Uterus (tissue), 4 donors: ENCODE data around the gene DIP2B. TPM values are rescaled to one million over a fixed set of nuclear protein-coding genes. Genes with fewer than 3 reads are reported as not detected.

Source experiments
- DNase-seq, 2 donors: peaks; one replicate each; pipeline ENCODE4 v3.0.0-alpha.2; 2019 to 2020
- H3K27ac ChIP-seq, 2 donors: fragments of 200-600 bp; sonication (generic); 1 replicate in 1 of 2; 2 replicates in 1 of 2; pipeline ENCODE4 v1.5.1; 2016 to 2018
- H3K27me3 ChIP-seq, 2 donors: fragments of 200-600 bp; sonication (generic); one replicate each; pipeline ENCODE4 v1.5.1; 2018 to 2019; ENCODE audit warnings: control low read depth in 1 of 2
- H3K36me3 ChIP-seq, 2 donors: fragments of 200-600 bp; sonication (generic); one replicate each; pipeline ENCODE4 v1.5.1; 2019; ENCODE audit warnings: control low read depth in 1 of 2
- H3K4me1 ChIP-seq, 2 donors: fragments of 200-600 bp; sonication (generic); one replicate each; pipeline ENCODE4 v1.5.1; 2018 to 2019; ENCODE audit warnings: control low read depth in 1 of 2
- H3K4me3 ChIP-seq, 2 donors: fragments of 200-600 bp; sonication (generic); 1 replicate in 1 of 2; 2 replicates in 1 of 2; pipeline ENCODE4 v1.5.1; 2018 to 2019; ENCODE audit warnings: mild to moderate bottlenecking in 1 of 2
- H3K9me3 ChIP-seq, 2 donors: fragments of 200-600 bp; sonication (generic); one replicate each; pipeline ENCODE4 v1.5.1; 2019; ENCODE audit warnings: control low read depth in 1 of 2
- CTCF ChIP-seq, 4 experiments: fragments of 200-600 bp in 2 of 4; fragments of 450-650 bp in 2 of 4; sonication (generic) in 2 of 4; IDR thresholded peaks; one replicate each; pipeline ENCODE4 v1.5.1; 2016 to 2019; ENCODE audit warnings: antibody characterized with exemption in 4 of 4, mild to moderate bottlenecking in 2 of 4, moderate library complexity in 1 of 4
- POLR2A ChIP-seq, 2 donors: fragments of 450-650 bp; IDR thresholded peaks; one replicate each; pipeline ENCODE4 v1.6.1; 2016; ENCODE audit warnings: antibody characterized with exemption in 2 of 2, mild to moderate bottlenecking in 1 of 2, moderate library complexity in 1 of 2
- intact Hi-C: fragments of 100-400 bp; cut with DNase I; formaldehyde crosslinking; loops from one replicate; pipeline ENCODE4 v1.15.1; 2023; ENCODE audit warnings: low total_unique reads
- total RNA-seq, 4 donors: library from RNA; depleted of rRNA in 3 of 4; stranded (reverse); fragments of >200 nt in 3 of 4; gene quantifications; one replicate each; pipeline versions ENCODE4 v1.1.0 to v1.2.4, GENCODE V29; 2014 to 2023
- donor health status: DM: yes; HTN: yes; CAD: no.

DIP2B gene
- total RNA-seq, 4 donors from 2014 or later = 5.6 to 47.0 (median 14.9) TPM

- no peak for TF ChIP-seq POLR2A (IDR thresholded peaks at IDR 0.05)
- TF ChIP-seq CTCF (IDR thresholded peaks at IDR 0.05) = no peak
- no peak overlapping the region for H3K27ac ChIP-seq
Observed at GRCh38 chr12:50626026-50626425, 121.2 kb downstream of the DIP2B start.

GRCh38 chr12:50627491-50627890, 122.7 kb downstream of the DIP2B start:
- no peaks in the 10 kb centered on the region for H3K36me3 ChIP-seq
- H3K9me3 ChIP-seq = no peaks in the 10 kb centered on the region
- no peak overlapping the region for H3K27ac ChIP-seq
- H3K4me1 ChIP-seq = no peaks in the 10 kb centered on the region
- H3K27me3 ChIP-seq = no peaks in the 10 kb centered on the region
- no peak overlapping the region for H3K4me3 ChIP-seq
- intact Hi-C loops = no loop called here
- TF ChIP-seq POLR2A (IDR thresholded peaks at IDR 0.05) (no peak), CTCF (IDR thresholded peaks at IDR 0.05) (no peak)
- no peak for DNase-seq

More at GRCh38 chr12:50626026-50626425, 121.2 kb downstream of the DIP2B start:
- intact Hi-C loops = no loop called here
- Histone ChIP-seq H3K27me3 (no peaks in the 10 kb centered on the region), H3K36me3 (no peaks in the 10 kb centered on the region), H3K4me1 (no peaks in the 10 kb centered on the region), H3K9me3 (no peaks in the 10 kb centered on the region), H3K4me3 (no peak overlapping the region)
- no peak for DNase-seq

- no peak for TF ChIP-seq CTCF (IDR thresholded peaks at IDR 0.05)
- no peak for TF ChIP-seq POLR2A (IDR thresholded peaks at IDR 0.05)
- Histone ChIP-seq H3K27ac (no peak overlapping the region), H3K36me3 (no peaks in the 10 kb centered on the region), H3K4me3 (no peak overlapping the region), H3K9me3 (no peaks in the 10 kb centered on the region), H3K4me1 (no peaks in the 10 kb centered on the region), H3K27me3 (no peaks in the 10 kb centered on the region)
- intact Hi-C loops = no loop called here
- no peak for DNase-seq
Observed at GRCh38 chr12:50628394-50628793, 123.6 kb downstream of the DIP2B start.

- Histone ChIP-seq H3K27ac (no peak overlapping the region), H3K4me1 (no peaks in the 10 kb centered on the region), H3K36me3 (no peaks in the 10 kb centered on the region), H3K27me3 (no peaks in the 10 kb centered on the region), H3K4me3 (no peak overlapping the region), H3K9me3 (no peaks in the 10 kb centered on the region)
- TF ChIP-seq CTCF (IDR thresholded peaks at IDR 0.05) = no peak
- TF ChIP-seq POLR2A (IDR thresholded peaks at IDR 0.05) = no peak
- intact Hi-C loops = no loop called here
- no peak for DNase-seq
Observed at GRCh38 chr12:50633955-50634354, 129.2 kb downstream of the DIP2B start.

- intact Hi-C loops = no loop called here
- no peak overlapping the region for H3K27ac ChIP-seq
Observed at GRCh38 chr12:50634379-50634778, 129.6 kb downstream of the DIP2B start.

More at GRCh38 chr12:50634379-50634778, 129.6 kb downstream of the DIP2B start:
- Histone ChIP-seq H3K27me3 (no peaks in the 10 kb centered on the region), H3K4me1 (no peaks in the 10 kb centered on the region), H3K4me3 (no peak overlapping the region), H3K36me3 (no peaks in the 10 kb centered on the region), H3K9me3 (no peaks in the 10 kb centered on the region)
- no peak for DNase-seq
- TF ChIP-seq CTCF (IDR thresholded peaks at IDR 0.05) (no peak), POLR2A (IDR thresholded peaks at IDR 0.05) (no peak)
